WERI-Rb-1 (cell line): ENCODE results near the gene RBCK1.

Source experiments
- DNase-seq: peaks from one replicate; pipeline ENCODE4 v3.0.0-alpha.2; 2020
- H3K27ac ChIP-seq: fragments of 250-450 bp; sonication (Bioruptor Pico); 2 replicates; pipeline ENCODE4 v1.5.1; 2020; ENCODE audit warnings: mild to moderate bottlenecking, moderate library complexity
- H3K27me3 ChIP-seq: fragments of 250-450 bp; sonication (Bioruptor Pico); 2 replicates; pipeline ENCODE4 v1.5.1; 2021; ENCODE audit warnings: mild to moderate bottlenecking, low read depth, moderate library complexity; ENCODE audit not compliant: insufficient read depth, severe bottlenecking
- H3K36me3 ChIP-seq: fragments of 250-450 bp; sonication (Bioruptor Pico); 2 replicates; pipeline ENCODE4 v1.5.1; 2020; ENCODE audit warnings: mild to moderate bottlenecking, moderate library complexity
- H3K4me3 ChIP-seq: 2 replicates; pipeline ENCODE4 v1.5.1; 2011; ENCODE audit warnings: low read depth, mild to moderate bottlenecking, control low read depth, low read length
- H3K9me3 ChIP-seq: fragments of 250-450 bp; sonication (Bioruptor Pico); 2 replicates; pipeline ENCODE4 v1.5.1; 2021; ENCODE audit warnings: mild to moderate bottlenecking, moderate library complexity; ENCODE audit not compliant: severe bottlenecking
- TF ChIP-seq, protein P1 (sequence below): IDR thresholded peaks from 2 replicates; pipeline ENCODE4 v1.5.1; 2011; ENCODE audit warnings: low read depth, mild to moderate bottlenecking, control low read depth, inconsistent platforms, low read length

Gene RBCK1

DNA sequence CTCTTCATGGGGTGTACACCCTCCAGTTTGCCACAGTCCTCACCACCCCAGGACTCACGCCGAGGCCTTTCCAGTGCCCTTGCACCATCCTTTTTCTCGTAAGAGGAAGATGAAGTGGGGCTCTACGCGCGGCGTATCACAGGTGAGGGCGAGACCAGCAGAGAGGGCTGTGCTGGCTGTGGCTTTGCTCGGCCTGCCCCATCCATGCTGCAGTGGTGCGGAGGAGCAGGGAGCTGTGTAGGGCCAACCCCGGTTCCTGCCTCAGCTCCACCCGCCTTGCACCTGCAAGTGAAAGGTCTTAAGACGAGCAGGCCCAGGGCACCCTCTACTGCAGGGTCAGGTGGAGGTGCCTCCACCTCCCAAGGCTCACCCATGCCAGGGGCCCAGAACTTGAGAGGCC lies 24.1 kb downstream of the RBCK1 start:
- Histone ChIP-seq H3K9me3 (no peaks in the 10 kb centered on the region), H3K4me3 (no peak overlapping the region), H3K27ac (no peak overlapping the region), H3K36me3 (peaks cover 21% of the 10 kb centered on the region), H3K27me3 (no peaks in the 10 kb centered on the region)
- TF ChIP-seq, protein P1, sequence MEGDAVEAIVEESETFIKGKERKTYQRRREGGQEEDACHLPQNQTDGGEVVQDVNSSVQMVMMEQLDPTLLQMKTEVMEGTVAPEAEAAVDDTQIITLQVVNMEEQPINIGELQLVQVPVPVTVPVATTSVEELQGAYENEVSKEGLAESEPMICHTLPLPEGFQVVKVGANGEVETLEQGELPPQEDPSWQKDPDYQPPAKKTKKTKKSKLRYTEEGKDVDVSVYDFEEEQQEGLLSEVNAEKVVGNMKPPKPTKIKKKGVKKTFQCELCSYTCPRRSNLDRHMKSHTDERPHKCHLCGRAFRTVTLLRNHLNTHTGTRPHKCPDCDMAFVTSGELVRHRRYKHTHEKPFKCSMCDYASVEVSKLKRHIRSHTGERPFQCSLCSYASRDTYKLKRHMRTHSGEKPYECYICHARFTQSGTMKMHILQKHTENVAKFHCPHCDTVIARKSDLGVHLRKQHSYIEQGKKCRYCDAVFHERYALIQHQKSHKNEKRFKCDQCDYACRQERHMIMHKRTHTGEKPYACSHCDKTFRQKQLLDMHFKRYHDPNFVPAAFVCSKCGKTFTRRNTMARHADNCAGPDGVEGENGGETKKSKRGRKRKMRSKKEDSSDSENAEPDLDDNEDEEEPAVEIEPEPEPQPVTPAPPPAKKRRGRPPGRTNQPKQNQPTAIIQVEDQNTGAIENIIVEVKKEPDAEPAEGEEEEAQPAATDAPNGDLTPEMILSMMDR: no peak
- DNase-seq: no peak

DNA sequence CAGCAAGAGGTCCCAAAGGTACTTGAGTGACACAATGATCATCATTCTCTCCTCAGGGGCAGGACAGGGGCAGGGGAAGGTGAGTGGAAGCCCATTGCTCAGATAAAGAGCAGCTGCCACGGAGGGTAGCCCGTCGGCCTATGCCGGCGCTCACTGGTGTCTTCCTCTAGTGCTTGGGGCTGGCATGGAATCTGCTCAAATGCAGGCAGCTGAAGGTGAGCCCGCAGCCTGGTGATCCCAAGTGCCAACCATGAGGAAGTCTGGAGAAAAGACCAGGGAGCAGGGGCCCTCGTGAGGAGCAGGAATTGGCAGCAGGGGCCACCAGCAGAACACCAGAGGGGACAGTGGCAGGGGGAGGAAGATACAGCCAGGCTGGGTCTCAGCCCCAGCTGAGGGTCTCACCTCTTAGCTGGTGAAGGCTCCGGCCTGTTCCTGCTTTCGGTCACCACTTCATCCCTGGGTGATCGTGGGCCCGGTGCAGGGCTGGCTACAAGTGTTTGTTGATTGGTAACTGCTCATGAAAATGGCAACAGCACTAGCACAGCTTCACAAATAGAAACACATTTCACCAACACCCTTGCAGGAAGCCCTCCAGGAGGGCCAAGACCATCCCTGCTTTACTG lies 24.7 kb downstream of the RBCK1 start:
- TF ChIP-seq, protein P1: no peak
- H3K27me3 ChIP-seq: no peaks in the 10 kb centered on the region
- no peaks in the 10 kb centered on the region for H3K9me3 ChIP-seq
- DNase-seq: no peak
- H3K36me3 ChIP-seq: peaks cover 27% of the 10 kb centered on the region
- no peak overlapping the region for H3K27ac ChIP-seq
- H3K4me3 ChIP-seq: no peak overlapping the region

DNA sequence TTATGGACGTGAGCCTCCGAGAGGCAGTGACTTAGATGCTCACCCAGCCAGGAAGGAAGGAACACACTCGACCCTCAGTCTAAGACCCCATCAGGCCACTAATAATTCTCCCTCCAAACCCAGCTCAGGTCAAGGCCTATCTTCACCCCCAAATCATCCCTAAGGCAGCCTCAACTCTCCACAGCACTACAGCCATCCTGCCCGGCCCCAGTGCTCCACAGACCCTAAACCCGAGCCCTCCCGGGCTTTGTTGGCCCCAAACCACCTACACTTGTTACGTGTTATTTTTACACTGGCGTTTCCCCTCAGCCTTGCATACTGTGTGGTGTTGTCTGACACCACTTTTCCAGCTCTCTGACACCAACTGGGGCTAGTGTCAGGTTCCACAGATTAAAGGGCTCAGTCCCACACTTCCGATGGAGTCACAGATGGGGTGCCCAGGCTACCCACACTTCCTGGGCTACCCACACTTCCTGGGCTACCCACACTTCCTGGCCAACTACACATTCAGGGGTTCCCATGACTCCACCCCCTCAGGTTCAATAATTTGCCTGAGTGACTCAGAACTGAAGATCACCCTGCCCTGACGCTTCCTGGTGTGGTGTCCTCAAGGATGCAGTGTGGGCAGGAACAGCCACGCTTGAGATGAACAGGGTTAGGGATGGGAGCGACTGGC lies 25.3 kb downstream of the RBCK1 start:
- no peak overlapping the region for H3K4me3 ChIP-seq
- H3K9me3 ChIP-seq: no peaks in the 10 kb centered on the region
- H3K36me3 ChIP-seq: peaks cover 34% of the 10 kb centered on the region
- DNase-seq: no peak
- H3K27ac ChIP-seq: no peak overlapping the region
- no peaks in the 10 kb centered on the region for H3K27me3 ChIP-seq
- TF ChIP-seq, protein P1: no peak

DNA sequence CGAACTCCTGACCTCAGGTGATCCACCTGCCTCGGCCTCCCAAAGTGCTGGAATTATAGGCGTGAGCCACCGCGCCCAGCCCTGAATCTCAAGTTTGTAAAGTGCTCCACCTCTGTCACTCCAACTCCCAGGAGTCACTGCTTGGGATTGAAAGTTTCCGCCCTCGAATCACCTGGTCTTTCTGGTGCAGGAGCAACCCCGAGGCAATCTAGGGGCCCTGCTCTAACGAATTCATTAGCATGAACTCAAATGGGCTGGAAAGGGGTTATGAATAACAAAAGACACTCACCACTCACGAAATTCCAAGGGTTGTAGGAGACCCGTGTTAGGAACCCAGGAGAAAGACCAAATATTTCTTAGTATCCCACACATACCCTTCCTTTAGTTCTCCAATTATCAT lies 26.1 kb downstream of the RBCK1 start:
- no peak overlapping the region for H3K27ac ChIP-seq
- H3K36me3 ChIP-seq: peaks cover 41% of the 10 kb centered on the region
- no peak for DNase-seq
- TF ChIP-seq, protein P1: no peak
- no peaks in the 10 kb centered on the region for H3K9me3 ChIP-seq
- H3K27me3 ChIP-seq: no peaks in the 10 kb centered on the region
- H3K4me3 ChIP-seq: no peak overlapping the region

DNA sequence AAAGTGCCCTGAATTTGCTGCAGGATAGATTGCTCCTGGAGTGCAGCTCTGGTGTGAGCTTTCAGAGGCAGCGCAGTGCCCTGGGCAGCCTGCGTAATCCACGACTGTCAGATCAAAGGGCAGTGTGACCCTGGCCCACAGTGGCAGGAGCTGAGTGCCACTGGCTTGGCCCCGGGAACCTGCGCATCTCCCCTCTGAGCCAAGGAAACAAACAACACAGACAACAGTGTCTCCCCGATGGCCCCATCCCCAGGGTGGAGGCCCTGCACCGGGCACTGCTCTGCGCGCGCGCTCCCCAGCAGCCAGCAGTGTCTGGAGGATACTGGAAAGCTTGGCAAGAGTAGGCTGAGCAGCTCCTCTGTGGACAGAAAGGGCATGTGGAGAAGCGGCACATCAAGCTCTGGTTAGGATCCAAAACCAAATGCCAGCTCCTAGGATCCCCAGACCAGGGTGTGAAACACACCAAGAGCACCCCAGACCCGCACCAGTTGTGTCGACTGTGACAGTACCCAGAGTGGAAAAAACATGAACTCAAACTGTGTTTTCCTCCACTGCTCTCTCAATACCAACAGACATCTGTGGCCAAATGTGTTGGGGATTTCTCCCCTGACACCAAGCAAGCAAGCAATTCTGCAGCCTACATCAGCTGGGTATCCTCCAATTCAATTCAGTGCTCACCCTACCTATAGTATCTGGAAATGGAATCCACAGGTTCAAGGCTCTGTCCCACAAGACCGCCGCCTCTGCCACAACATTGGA lies 26.7 kb downstream of the RBCK1 start:
- H3K27me3 ChIP-seq: no peaks in the 10 kb centered on the region
- H3K4me3 ChIP-seq: no peak overlapping the region
- no peak for DNase-seq
- peaks cover 48% of the 10 kb centered on the region for H3K36me3 ChIP-seq
- no peak overlapping the region for H3K27ac ChIP-seq
- TF ChIP-seq, protein P1: no peak
- H3K9me3 ChIP-seq: no peaks in the 10 kb centered on the region
